GM23338 (cell line): ENCODE measurements around the gene VAV3.

ENCODE experiments used
- CREB1 ChIP-seq: fragments of 250-450 bp; sonication (Bioruptor Pico); IDR thresholded peaks from 2 replicates; pipeline ENCODE4 v1.5.0; 2020; ENCODE audit warnings: low read depth, mild to moderate bottlenecking, moderate library complexity
- CTCF ChIP-seq, 2 experiments: fragments of 200-600 bp in 1 of 2; sonication (generic) in 1 of 2; conservative IDR thresholded peaks; 2 replicates each; pipeline versions ENCODE4 v1.5.1 to v1.6.1; 2016 to 2017; ENCODE audit warnings: antibody characterized with exemption in 2 of 2, low read depth in 2 of 2, mild to moderate bottlenecking in 2 of 2, moderate library complexity in 1 of 2
- EZH2 ChIP-seq: fragments of 200-600 bp; sonication (generic); IDR thresholded peaks from one replicate; pipeline ENCODE4 v1.8.0; 2017; ENCODE audit warnings: antibody characterized with exemption, mild to moderate bottlenecking, low read depth; ENCODE audit not compliant: unreplicated experiment
- JUNB ChIP-seq: IDR thresholded peaks from one replicate; pipeline ENCODE4 v1.6.1; 2016; ENCODE audit warnings: antibody characterized with exemption; ENCODE audit not compliant: unreplicated experiment
- NANOG ChIP-seq: IDR thresholded peaks from 2 replicates; pipeline ENCODE4 v1.6.1; 2016; ENCODE audit warnings: antibody characterized with exemption, borderline replicate concordance
- POLR2AphosphoS5 ChIP-seq: IDR thresholded peaks from 2 replicates; pipeline ENCODE4 v1.6.1; 2016; ENCODE audit warnings: antibody characterized with exemption, low read depth
- REST ChIP-seq: IDR thresholded peaks from one replicate; pipeline ENCODE4 v1.6.1; 2018; ENCODE audit warnings: antibody characterized with exemption; ENCODE audit not compliant: unreplicated experiment
- ZNF114 ChIP-seq: fragments of 250-450 bp; sonication (Bioruptor Pico); IDR thresholded peaks from 2 replicates; pipeline ENCODE4 v1.5.0; 2020; ENCODE audit warnings: mild to moderate bottlenecking, moderate library complexity

GRCh38 chr1:107851418-107851817 is 113.6 kb downstream of the VAV3 start:
- TF ChIP-seq POLR2AphosphoS5 (no peak), CTCF (conservative IDR thresholded peaks at IDR 0.05; ENCODE audit: low read depth in 2 of 2) (no peak), EZH2 (no peak), REST (no peak), CREB1 (CRISPR knock-in tag) (no peak), NANOG (no peak), ZNF114 (CRISPR knock-in tag) (no peak), JUNB (no peak)
